Activated T-cell treated with anti-CD3 and anti-CD28 coated beads, Interleukin-2, amount 50 U/mL, for 4 hours (primary cell): Measurements from ENCODE around the gene SLFN14. TPM values are rescaled to one million over a fixed set of nuclear protein-coding genes. Genes with fewer than 3 reads are reported as not detected.
"Not testable (repeated sequence)": the region's sequence is repeated elsewhere in the genome, so short reads cannot be mapped to it uniquely, and the experiment has no call there.

Experiments
- ATAC-seq, 2 donors: fragments of 200-7000 bp; cut with Tn5 transposase; one replicate each; pipeline ENCODE4 v1.10.0; 2021
- DNase-seq: peaks from one replicate; pipeline ENCODE4 v3.0.0-alpha.2; 2020
- H3K27me3 Mint-ChIP-seq: one replicate; pipeline ENCODE4 v1.8.0; 2021; ENCODE audit warnings: low read depth, mixed read lengths
- H3K36me3 Mint-ChIP-seq: one replicate; pipeline ENCODE4 v1.8.0; 2022; ENCODE audit warnings: mixed read lengths; ENCODE audit not compliant: insufficient read depth
- H3K4me1 Mint-ChIP-seq: one replicate; pipeline ENCODE4 v1.8.0; 2021; ENCODE audit warnings: low read depth, mixed read lengths
- H3K4me3 Mint-ChIP-seq: one replicate; pipeline ENCODE4 v1.8.0; 2021; ENCODE audit warnings: mild to moderate bottlenecking, moderate library complexity, mixed read lengths
- H3K9me3 Mint-ChIP-seq: one replicate; pipeline ENCODE4 v1.8.0; 2021; ENCODE audit warnings: mixed read lengths
- total RNA-seq, 3 donors: library from RNA; stranded (reverse); gene quantifications; one replicate each; pipeline ENCODE4 v1.2.1, GENCODE V29; 2021

The SLFN14 gene
- total RNA-seq, 3 donors from 2014 or later = not detected

- no peaks in the 10 kb centered on the region for H3K9me3 Mint-ChIP-seq
- H3K4me1 Mint-ChIP-seq = peaks cover 96% of the 10 kb centered on the region
- H3K27me3 Mint-ChIP-seq = no peaks in the 10 kb centered on the region
- H3K4me3 Mint-ChIP-seq = no peak overlapping the region
- ATAC-seq (no peak), DNase-seq (no peak)
- H3K36me3 Mint-ChIP-seq = peaks cover 32% of the 10 kb centered on the region
These were observed 37.3 kb downstream of the SLFN14 start for GRCh38 chr17:35523296-35523695.

- H3K9me3 Mint-ChIP-seq, H3K27me3 Mint-ChIP-seq: not testable (repeated sequence)
- Mint-ChIP-seq H3K4me1 (peaks cover 96% of the 10 kb centered on the region), H3K4me3 (peak overlapping the region; percentile 74), H3K36me3 (peaks cover 38% of the 10 kb centered on the region)
- peak; percentile 41 for DNase-seq
- ATAC-seq = peak; percentile 97 to 98
These were observed 38.9 kb downstream of the SLFN14 start for GRCh38 chr17:35521654-35522256.

GRCh38 chr17:35521150-35521549 lies 39.5 kb downstream of the SLFN14 start:
- H3K36me3 Mint-ChIP-seq = peaks cover 40% of the 10 kb centered on the region
- H3K27me3 Mint-ChIP-seq = no peaks in the 10 kb centered on the region
- peak overlapping the region; percentile 17 for H3K4me3 Mint-ChIP-seq
- DNase-seq (no peak), ATAC-seq (no peak)
- H3K4me1 Mint-ChIP-seq = peaks cover 94% of the 10 kb centered on the region
- H3K9me3 Mint-ChIP-seq = no peaks in the 10 kb centered on the region

DNA sequence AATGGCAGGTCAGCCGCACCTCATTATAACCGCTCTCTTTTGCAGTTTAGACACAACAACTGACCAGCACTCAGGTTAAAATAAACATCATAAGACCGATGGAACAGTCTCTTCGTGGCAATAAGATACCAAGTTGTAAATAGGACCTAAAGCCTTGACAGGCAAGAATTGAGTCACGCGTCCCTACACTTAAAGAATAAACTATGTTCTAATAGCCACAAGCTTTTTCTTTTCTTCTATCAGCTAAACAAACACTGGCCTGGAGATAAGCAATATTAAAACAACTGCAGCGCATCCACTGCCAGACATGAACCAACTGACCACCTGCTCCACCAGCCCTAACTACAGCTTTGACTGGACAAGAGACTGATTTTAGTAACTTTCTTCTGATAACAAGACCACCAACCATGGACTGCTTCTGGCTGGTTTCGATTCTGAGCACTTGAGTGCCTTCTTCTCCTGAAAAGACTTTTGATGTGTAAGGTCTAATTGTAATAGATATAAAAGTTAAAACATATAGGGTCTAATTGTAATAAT lies 40.6 kb downstream of the SLFN14 start:
- ATAC-seq (no peak), DNase-seq (no peak)
- Mint-ChIP-seq H3K27me3 (no peaks in the 10 kb centered on the region), H3K4me1 (peaks cover 92% of the 10 kb centered on the region), H3K36me3 (peaks cover 49% of the 10 kb centered on the region), H3K9me3 (no peaks in the 10 kb centered on the region), H3K4me3 (peak overlapping the region; percentile 33)

DNA sequence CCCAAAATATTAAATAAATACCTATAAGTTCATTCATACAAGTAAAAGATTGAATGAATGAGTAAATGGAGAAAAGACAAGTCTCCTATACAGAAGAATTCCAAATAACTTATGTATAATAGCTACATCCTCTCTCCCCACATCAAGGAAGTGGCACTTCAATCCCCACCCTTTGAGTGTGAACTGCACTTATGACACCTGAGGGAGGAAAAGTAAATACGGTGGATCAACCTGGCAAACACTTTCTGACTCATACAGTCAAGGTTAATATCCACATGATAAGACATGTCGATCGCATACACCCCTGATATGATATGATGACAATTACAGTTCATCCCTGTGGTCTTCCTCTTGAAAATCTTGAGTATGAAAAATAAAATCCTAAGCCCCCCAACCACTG lies 41.2 kb downstream of the SLFN14 start:
- Mint-ChIP-seq H3K36me3 (peaks cover 51% of the 10 kb centered on the region), H3K4me1 (peaks cover 92% of the 10 kb centered on the region), H3K27me3 (no peaks in the 10 kb centered on the region), H3K4me3 (peak overlapping the region; percentile 33), H3K9me3 (no peaks in the 10 kb centered on the region)
- DNase-seq (no peak), ATAC-seq (no peak)

DNA sequence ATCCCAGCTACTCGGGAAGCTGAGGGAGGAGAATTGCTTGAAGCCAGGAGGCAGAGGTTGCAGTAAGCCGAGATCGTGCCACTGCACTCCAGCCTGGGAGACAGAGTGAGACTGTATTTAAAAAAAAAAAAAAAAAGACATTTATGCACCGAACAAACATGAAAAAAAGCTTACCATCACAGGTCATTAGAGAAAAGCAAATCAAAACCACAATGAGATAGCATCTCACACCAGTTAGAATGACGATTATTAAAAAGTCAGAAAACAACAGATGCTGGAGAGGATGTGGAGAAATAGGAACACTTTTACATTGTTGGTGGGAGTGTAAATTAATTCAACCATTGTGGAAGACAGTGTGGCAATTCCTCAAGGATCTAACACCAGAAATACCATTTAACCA lies 42.2 kb downstream of the SLFN14 start:
- Mint-ChIP-seq H3K36me3 (peaks cover 51% of the 10 kb centered on the region), H3K4me1 (peaks cover 92% of the 10 kb centered on the region), H3K4me3 (peak overlapping the region; percentile 67)
- not testable (repeated sequence) for H3K9me3 Mint-ChIP-seq, H3K27me3 Mint-ChIP-seq, ATAC-seq, DNase-seq

GRCh38 chr17:35515027-35515426 lies 45.6 kb downstream of the SLFN14 start:
- peaks cover 58% of the 10 kb centered on the region for H3K36me3 Mint-ChIP-seq
- no peaks in the 10 kb centered on the region for H3K27me3 Mint-ChIP-seq
- DNase-seq (no peak), ATAC-seq (no peak)
- no peaks in the 10 kb centered on the region for H3K9me3 Mint-ChIP-seq
- peaks cover 81% of the 10 kb centered on the region for H3K4me1 Mint-ChIP-seq
- H3K4me3 Mint-ChIP-seq = no peak overlapping the region

DNA sequence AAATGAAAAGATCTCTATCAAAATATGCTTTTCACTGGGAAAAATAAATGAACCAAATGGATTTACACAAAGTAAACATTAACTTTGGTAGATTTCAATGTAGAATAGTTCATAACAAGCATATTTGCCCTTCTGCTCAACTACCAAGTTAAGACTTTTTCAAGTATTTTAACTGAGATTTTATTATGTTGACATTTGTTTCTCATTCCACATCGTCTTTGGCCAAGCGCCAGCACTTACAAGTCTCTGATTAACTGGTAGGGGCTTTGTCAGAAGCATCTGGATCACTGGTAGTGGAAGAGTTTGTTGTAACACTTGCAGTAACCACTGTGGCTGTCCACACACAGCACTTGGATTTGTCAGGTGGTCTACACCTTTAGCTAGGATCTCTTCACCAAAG lies 46.1 kb downstream of the SLFN14 start:
- no peak for DNase-seq
- H3K27me3 Mint-ChIP-seq = no peaks in the 10 kb centered on the region

More for the DNA sequence above, 46.1 kb downstream of the SLFN14 start:
- Mint-ChIP-seq H3K4me3 (no peak overlapping the region), H3K36me3 (peaks cover 56% of the 10 kb centered on the region), H3K9me3 (no peaks in the 10 kb centered on the region), H3K4me1 (peaks cover 79% of the 10 kb centered on the region)
- ATAC-seq = no peak

Other genes starting within 250 kb of the SLFN14 start
- 10 to 100 TPM; 13.4 to 17.0 (median 16.8) TPM for gene SLFN11, start 187.2 kb downstream of the SLFN14 start, total RNA-seq
- gene SLFN12, start 128.3 kb downstream of the SLFN14 start, total RNA-seq = 1 to 10 TPM in 2 of 3 donors, under 1 TPM in 1; 0.81 to 2.0 (median 1.1) TPM
- gene SLFN13, start 112.1 kb downstream of the SLFN14 start, total RNA-seq = 1 to 10 TPM; 4.3 to 8.1 (median 7.9) TPM
- gene SLFN12L, start 23.1 kb downstream of the SLFN14 start, total RNA-seq = 10 to 100 TPM in 1 of 3 donors, 1 to 10 TPM in 2; 9.0 to 15.1 (median 9.1) TPM
- gene PEX12, start 17.8 kb upstream of the SLFN14 start, total RNA-seq = 1 to 10 TPM; 6.6 to 9.6 (median 9.0) TPM
- 100 to 1,000 TPM; 119 to 129 (median 126) TPM for gene AP2B1, start 26.5 kb upstream of the SLFN14 start, total RNA-seq
- 1 to 10 TPM; 2.6 to 4.3 (median 3.7) TPM for gene RASL10B, start 170.8 kb upstream of the SLFN14 start, total RNA-seq
- gene GAS2L2, start 192.4 kb upstream of the SLFN14 start, total RNA-seq = under 1 TPM in 1 of 3 donors, not detected in 2; 0.05 TPM
- not detected for gene C17orf50, start 200.1 kb upstream of the SLFN14 start, total RNA-seq
- under 1 TPM in 2 of 3 donors, not detected in 1; 0.23 to 0.29 TPM for gene MMP28, start 234.8 kb upstream of the SLFN14 start, total RNA-seq
- gene TAF15, start 248.7 kb upstream of the SLFN14 start, total RNA-seq = 100 to 1,000 TPM; 215 to 249 (median 239) TPM